Fibroblast of lung (primary cell): ENCODE measurements around the gene CSRP1.

Experiments
- EZH2 ChIP-seq: IDR thresholded peaks from 2 replicates; pipeline ENCODE4 v1.5.1; 2012; ENCODE audit warnings: low read length, control low read depth, mild to moderate bottlenecking; ENCODE audit errors: missing control alignments
- TF ChIP-seq, protein P1 (sequence below), 2 donors: IDR thresholded peaks in 1 of 2; conservative IDR thresholded peaks in 1 of 2; 1 replicate in 1 of 2; 2 replicates in 1 of 2; pipeline ENCODE4 v1.5.1; 2011 to 2012; ENCODE audit warnings: low read length in 2 of 2, control low read depth in 1 of 2, inconsistent platforms in 1 of 2, low read depth in 1 of 2, mild to moderate bottlenecking in 1 of 2

- TF ChIP-seq, protein P1, sequence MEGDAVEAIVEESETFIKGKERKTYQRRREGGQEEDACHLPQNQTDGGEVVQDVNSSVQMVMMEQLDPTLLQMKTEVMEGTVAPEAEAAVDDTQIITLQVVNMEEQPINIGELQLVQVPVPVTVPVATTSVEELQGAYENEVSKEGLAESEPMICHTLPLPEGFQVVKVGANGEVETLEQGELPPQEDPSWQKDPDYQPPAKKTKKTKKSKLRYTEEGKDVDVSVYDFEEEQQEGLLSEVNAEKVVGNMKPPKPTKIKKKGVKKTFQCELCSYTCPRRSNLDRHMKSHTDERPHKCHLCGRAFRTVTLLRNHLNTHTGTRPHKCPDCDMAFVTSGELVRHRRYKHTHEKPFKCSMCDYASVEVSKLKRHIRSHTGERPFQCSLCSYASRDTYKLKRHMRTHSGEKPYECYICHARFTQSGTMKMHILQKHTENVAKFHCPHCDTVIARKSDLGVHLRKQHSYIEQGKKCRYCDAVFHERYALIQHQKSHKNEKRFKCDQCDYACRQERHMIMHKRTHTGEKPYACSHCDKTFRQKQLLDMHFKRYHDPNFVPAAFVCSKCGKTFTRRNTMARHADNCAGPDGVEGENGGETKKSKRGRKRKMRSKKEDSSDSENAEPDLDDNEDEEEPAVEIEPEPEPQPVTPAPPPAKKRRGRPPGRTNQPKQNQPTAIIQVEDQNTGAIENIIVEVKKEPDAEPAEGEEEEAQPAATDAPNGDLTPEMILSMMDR (conservative IDR thresholded peaks at IDR 0.05 in 1 of 2, IDR thresholded peaks at IDR 0.05 in 1 of 2; ENCODE audit: low read depth in 1 of 2, low read length in 2 of 2): no peak
- no peak for TF ChIP-seq EZH2
These were observed 48.1 kb upstream of the CSRP1 start for GRCh38 chr1:201554789-201555592.
